HG03571 (cell line): ENCODE measurements around the gene FAM199X.

Experiments
- ATAC-seq: cut with Tn5 transposase; IDR thresholded peaks from one replicate; pipeline ENCODE4 v1.9.1; 2021; ENCODE audit not compliant: unreplicated experiment

FAM199X gene

DNA sequence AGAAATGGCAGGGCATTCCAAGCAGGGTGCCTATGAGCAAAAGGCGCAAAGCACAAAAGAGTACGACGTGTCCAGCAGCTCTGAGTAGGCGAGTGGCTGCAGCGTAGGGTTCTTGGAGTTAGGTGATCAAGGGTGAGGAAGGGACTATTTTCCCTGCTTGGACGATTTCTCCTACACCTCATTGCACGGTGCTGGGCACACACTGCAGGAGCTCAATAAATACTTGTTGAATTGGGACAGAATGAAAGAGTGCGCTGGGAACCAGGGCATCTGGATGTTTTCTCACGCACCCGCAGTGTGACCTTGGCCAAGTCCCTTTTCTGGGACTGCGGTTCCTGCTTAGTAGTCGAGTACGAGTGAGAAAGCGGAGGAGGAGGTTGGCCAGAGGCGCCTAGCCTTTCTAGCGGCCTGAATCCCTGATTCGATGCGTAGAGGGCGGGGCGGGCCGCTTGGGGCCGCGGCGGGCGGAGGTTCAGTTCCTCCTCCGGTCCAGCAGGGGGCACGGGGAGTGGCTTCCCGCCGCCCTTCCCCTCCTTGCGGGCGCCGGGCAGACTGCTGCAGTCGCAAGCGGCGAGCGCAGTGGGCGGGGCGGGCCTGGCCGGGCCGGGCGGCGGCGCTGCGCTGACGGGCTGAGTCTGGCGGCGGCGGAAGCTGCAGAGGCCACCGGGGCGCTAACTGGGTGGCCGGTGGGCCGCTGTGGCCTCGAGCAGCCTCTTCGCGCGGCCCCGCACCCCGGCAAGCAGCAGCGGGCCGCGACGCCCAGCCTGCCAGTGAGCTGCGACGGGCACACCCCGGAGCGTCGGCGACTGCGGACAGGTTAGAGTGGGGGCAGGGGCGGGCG, at the start of gene FAM199X:
Gene FAM199X, plus strand, starts transcription at position 560 of the 841 bp plus-strand sequence. CDS start 333 bp downstream, outside the sequence.
- peak; percentile 95 for ATAC-seq

DNA sequence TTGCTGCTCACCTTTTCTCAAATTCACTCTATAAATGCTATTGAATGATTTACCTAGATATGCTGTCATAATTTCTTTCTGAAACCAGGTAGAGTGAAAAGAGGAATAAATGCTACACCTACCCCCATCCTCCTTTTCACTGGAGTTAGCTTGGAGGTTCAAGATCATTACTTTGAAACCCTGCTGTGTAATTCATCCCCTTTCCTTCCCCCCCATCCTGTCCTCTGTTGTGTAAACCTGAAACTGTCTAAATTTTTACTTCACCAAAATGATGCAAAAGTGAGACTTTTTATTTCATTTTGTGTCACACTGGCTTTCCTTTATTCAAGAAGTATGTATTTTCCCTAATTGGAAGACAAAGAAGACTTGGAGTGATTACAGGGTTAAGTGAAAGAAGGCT, 48.5 kb upstream of the FAM199X start:
- no peak for ATAC-seq

DNA sequence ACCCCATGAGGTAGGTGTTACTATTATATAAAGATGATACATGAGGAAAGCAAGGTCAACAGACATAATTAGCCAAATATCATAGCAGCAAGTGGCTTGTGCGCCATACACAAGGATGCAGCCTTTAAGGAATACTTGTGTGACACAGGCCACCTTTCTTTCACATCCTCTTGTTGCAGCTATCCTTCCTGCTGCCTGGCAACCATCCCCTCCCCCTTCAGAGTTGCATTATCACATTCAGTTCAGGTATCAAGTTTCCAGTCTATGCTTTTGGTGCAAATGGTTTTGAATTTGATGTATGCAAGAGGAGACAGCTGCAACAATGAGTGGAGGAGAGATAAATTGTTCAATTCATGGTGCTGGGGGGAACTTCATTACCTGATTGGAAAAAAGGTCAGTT, 47.5 kb upstream of the FAM199X start:
- no peak for ATAC-seq

- ATAC-seq: no peak
Observed at GRCh38 chrX:104122829-104123228, 43.4 kb upstream of the FAM199X start.

GRCh38 chrX:104126856-104127255, 39.4 kb upstream of the FAM199X start:
- no peak for ATAC-seq

- no peak for ATAC-seq
Observed at GRCh38 chrX:104130808-104131207, 35.4 kb upstream of the FAM199X start.

DNA sequence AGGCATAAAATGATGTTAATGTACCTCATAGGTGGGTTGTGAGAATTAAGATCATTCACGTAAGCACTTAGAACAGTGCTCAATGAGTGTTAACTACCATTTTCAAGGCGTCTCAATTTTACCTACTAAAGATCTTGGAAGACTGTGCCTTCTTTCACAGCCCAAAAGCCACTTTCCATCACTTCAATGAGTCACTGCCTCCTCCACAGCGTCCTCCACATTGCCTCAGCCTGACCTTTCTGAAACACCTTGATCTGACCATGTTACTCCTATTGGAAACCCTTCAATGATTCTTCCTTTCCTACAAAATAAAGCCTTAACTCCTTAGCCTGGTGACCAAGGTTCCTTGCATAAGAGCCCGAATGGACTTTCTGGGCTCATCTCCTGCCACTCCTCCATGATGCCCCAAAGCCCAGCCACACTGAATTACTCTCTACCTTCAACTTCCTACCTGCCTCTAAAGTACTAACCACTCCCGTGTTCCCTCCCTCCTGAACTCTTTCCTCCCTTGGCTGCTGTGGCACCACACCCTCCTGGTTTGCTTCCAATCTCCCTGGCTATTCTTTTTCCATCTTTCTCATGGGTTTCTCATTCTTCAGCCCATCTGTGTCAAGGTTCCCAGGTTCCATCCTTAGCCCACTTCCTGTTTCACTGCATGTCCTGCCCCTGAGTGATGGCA, 31.5 kb upstream of the FAM199X start:
- ATAC-seq: no peak

DNA sequence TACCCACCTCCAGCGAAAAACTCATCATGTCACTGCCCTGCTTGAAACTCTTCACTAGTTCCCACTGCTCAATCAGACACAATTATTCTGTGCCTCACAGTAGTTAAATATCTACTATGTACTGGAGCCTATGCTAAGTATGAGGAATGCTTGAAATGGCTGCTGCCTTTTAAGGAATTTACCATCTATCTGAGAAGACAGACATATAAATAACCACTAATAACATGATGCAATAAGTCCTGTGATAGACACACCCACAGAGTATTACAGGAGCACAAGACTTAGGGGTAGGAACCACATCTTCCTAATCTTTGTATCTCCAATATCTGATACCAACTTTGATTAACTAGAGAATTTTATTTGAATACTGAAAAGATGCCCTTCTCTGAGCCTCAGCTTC, 30.6 kb upstream of the FAM199X start:
- ATAC-seq: no peak

DNA sequence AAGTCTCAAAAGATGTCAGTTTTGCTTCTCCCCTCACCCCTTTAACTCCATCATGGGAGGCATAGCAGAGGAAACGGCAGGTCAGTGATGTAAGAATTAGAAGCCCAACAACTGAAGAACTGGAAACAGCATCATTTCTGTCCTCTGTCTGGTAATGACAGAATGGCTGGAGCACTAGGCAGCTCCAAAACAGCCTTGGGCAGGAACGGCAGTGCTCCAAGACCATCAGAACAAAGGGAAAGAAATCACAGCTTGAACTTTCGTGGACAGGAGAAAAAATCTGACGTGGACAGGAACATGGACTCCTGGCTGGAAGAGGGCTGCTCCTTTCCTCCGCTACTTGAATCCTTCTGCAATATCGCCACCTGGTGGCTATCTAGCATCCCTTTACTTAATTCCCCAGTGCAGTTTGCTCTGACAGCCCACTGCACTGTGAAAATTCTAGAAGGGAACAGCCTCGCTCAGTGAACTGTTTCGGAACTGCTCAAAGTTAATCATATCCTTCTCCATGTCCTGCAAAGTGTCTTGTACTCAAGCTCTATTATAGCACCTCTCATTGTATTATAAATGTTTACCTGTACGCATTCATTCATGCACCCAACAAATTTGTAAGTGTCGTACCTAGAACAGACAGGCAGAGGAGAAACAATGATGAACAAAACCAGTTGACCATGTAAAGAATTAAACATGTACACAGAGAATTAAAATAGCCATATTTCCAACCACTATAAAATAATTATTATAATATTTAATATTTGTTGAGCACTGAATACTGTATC, 29.8 kb upstream of the FAM199X start:
- ATAC-seq: peak; percentile 88

GRCh38 chrX:104137496-104137895, 28.8 kb upstream of the FAM199X start:
- no peak for ATAC-seq

- no peak for ATAC-seq
Observed at GRCh38 chrX:104141087-104141760, 25.0 kb upstream of the FAM199X start.

DNA sequence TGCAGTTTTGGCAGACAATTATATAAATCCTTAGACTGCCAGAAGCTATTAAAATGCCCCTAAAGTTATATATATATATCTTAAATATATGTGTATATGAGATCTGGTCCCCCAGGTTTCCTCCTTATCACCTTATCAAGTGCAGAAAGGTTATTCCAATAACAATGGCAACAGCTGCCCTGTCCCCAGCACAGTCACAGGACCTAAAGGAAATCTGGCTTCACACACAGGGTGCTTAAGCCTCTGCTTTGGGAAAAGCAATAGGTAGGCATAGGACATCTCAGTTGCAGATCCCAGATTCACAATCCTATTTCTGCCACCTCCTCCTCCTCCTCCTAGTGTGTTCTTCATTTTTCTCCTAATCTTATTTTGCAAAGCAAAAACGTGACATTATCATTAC, 15.2 kb upstream of the FAM199X start:
- ATAC-seq: no peak

- ATAC-seq: peak; percentile 94
Observed at GRCh38 chrX:104156630-104157529, 9.4 kb upstream of the FAM199X start, which contains the start of gene SLC25A53. Gene SLC25A53 (minus strand): TSS chrX:104157009. CDS start chrX:104105257, 51,752 bp downstream.

DNA sequence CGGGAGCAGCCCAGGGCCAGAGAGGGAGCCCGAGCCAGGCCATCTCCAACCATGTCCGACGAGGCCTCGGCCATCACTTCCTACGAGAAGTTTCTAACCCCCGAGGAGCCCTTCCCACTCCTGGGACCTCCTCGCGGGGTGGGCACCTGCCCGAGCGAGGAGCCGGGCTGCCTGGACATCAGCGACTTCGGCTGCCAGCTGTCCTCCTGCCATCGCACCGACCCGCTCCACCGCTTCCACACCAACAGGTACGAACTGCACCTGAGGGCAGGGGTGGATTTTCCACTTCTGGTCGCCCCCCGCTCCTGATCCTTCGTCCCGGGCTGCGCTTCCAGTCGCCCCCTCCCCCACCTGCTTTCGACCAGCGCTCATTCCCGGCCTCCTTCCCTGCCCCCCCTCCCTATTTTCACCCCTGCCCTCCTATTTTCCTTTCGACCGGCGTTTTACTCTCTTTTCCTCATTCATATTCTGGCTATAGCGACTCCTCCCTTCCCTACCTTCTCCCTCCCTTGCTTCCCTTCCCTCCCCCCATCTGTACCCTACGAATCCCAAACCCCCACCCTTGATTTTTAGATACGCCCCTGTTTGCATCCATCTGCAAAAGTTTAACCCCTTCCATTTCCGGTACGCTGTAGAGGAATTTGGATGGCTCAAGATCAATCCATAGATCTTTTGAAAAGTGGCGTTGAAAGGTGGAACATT, 633 bp downstream of the FAM199X start:
- ATAC-seq: no peak

DNA sequence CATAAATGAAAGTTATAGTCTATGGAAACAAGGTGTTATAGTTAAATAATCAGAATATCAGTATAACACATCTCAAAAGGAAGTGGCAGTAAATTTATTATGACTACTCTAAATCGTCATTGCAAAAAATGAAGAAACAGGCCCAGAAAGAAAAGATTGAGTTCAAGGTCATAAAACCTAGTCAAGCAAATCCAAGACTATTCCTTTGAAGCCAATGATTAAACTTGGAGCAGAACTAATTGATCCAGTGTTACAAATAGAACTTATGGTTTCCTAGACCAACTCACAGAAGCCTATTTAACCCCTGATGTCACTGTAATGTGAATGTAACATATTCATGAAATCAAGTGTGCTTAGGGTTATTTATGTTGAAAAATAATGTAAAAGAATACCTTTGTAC, 1.9 kb downstream of the FAM199X start:
- ATAC-seq: no peak

DNA sequence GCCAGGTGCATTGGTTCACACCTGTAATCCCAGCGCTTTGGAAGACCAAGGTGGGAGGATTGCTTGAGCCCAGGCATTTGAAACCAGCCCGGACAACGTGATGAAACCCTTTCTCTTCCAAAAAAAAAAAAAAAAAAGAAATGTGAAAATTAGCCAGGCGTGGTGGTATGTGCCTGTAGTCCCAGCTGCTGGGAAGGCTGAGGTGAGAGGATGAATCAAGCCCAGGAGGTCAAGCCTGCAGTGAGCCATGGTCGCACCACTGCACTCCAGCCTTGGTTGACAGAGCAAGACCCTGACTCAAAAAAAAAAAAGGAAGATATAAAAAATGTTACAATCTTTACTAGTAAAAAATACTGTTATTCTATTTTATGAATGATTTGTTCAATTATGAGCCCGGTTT, 5.9 kb downstream of the FAM199X start:
- no peak for ATAC-seq

DNA sequence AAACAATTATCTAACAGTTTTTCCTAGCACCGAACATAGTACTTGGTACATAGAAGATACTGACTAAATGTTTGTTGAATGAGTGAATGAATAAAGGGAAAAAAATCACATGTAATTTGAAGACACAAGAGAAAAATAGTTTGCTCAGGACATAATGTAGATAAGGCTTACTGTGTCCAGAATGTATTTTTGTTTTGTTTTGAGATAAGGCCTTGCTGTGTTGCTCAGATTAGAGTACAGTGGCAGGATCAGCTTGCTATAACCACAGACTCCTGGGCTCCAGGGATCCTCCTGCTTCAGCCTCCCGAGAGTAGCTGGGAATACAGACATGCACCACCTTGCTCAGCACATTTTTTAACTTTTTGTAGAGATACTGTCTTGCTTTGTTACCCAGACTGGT, 6.5 kb downstream of the FAM199X start:
- no peak for ATAC-seq

GRCh38 chrX:104173841-104174240, 7.6 kb downstream of the FAM199X start:
- ATAC-seq: no peak

GRCh38 chrX:104183685-104184084, 17.4 kb downstream of the FAM199X start:
- ATAC-seq: no peak
